Stimulated activated CD4-positive, alpha-beta T cell treated with anti-CD3 and anti-CD28 coated beads, Interleukin-1b, Interleukin-23, amount 100 ng/mL, for 48 hours (primary cell): ENCODE results near the gene SYTL3.
"Not testable (repeated sequence)": the region's sequence is repeated elsewhere in the genome, so short reads cannot be mapped to it uniquely, and the experiment has no call there.

Experiments used
- DNase-seq: peaks from one replicate; pipeline ENCODE4 v3.0.0-alpha.2; 2020

Gene SYTL3

GRCh38 chr6:158649289-158650143 is at the start of gene SYTL3:
Gene SYTL3 (plus strand): TSS chr6:158650054. CDS start chr6:158663269, 13,215 bp downstream.
- peak; percentile 95 for DNase-seq

- DNase-seq = no peak
Observed at GRCh38 chr6:158603261-158604047, 46.4 kb upstream of the SYTL3 start.

- no peak for DNase-seq
Observed at GRCh38 chr6:158604048-158604406, 45.8 kb upstream of the SYTL3 start.

- peak; percentile 43 for DNase-seq
Observed at GRCh38 chr6:158605266-158605878, 44.5 kb upstream of the SYTL3 start.

- not testable (repeated sequence) for DNase-seq
Observed at GRCh38 chr6:158606011-158606410, 43.8 kb upstream of the SYTL3 start.

GRCh38 chr6:158606935-158607334 is 42.9 kb upstream of the SYTL3 start:
- no peak for DNase-seq

- DNase-seq = no peak
Observed at GRCh38 chr6:158607411-158608170, 42.3 kb upstream of the SYTL3 start.

- no peak for DNase-seq
Observed at GRCh38 chr6:158608221-158608620, 41.6 kb upstream of the SYTL3 start.

- DNase-seq = no peak
Observed at GRCh38 chr6:158609455-158610155, 40.2 kb upstream of the SYTL3 start.

- no peak for DNase-seq
Observed at GRCh38 chr6:158610319-158610968, 39.4 kb upstream of the SYTL3 start.

- DNase-seq = no peak
Observed at GRCh38 chr6:158611039-158611438, 38.8 kb upstream of the SYTL3 start.

GRCh38 chr6:158611541-158612370 is 38.1 kb upstream of the SYTL3 start:
- DNase-seq = no peak

GRCh38 chr6:158614606-158615005 is 35.2 kb upstream of the SYTL3 start:
- not testable (repeated sequence) for DNase-seq

GRCh38 chr6:158618289-158618688 is 31.6 kb upstream of the SYTL3 start:
- DNase-seq = not testable (repeated sequence)

GRCh38 chr6:158619922-158620801 is 29.7 kb upstream of the SYTL3 start:
- DNase-seq = no peak

- no peak for DNase-seq
Observed at GRCh38 chr6:158620963-158621693, 28.7 kb upstream of the SYTL3 start.

- DNase-seq = no peak
Observed at GRCh38 chr6:158621694-158622544, 27.9 kb upstream of the SYTL3 start.
